ENCODE measurements around the gene SCTR. TPM values are rescaled to one million over a fixed set of nuclear protein-coding genes. Genes with fewer than 3 reads are reported as not detected.

The SCTR gene
- total and polyA plus RNA-seq, 2 donors (not counting 1 experiment from before 2014, with no cell fraction given) = not detected

- H3K27ac ChIP-seq (ENCODE audit: low read length in 2 of 2) = no peak overlapping the region
- H3K27me3 ChIP-seq (replicated peaks in 1 of 4; ENCODE audit: control extremely low read depth in 1 of 4, control insufficient read depth in 3 of 4, insufficient read depth in 4 of 4, low read length in 3 of 4) = peaks cover 0 to 6% (median 4%) of the 10 kb centered on the region in 4 experiments
- H3K36me3 ChIP-seq (replicated peaks in 1 of 2; ENCODE audit: control extremely low read depth in 1 of 2, control insufficient read depth in 1 of 2, extremely low read depth in 1 of 2, insufficient read depth in 2 of 2, low read length in 1 of 2) = no peaks in the 10 kb centered on the region
- Mint-ChIP-seq H3K4me1 (no peaks in the 10 kb centered on the region), H3K27me3 (peaks cover 16% of the 10 kb centered on the region), H3K9me3 (ENCODE audit: insufficient read depth) (no peaks in the 10 kb centered on the region), H3K27ac (no peak overlapping the region), H3K4me3 (no peak overlapping the region)
- intact Hi-C loops (cut with micrococcal nuclease) = no loop called here
- no peaks in the 10 kb centered on the region for H3K9me3 ChIP-seq (ENCODE audit: control extremely low read depth in 1 of 3, control insufficient read depth in 2 of 3, insufficient read depth in 1 of 3, low read length in 2 of 3)
- no peak overlapping the region for H2AFZ ChIP-seq (ENCODE audit: insufficient read depth, low read depth, low read length, poor library complexity, severe bottlenecking)
- H3K4me3 ChIP-seq (ENCODE audit: control extremely low read depth in 1 of 5, extremely low read depth in 1 of 5, insufficient read depth in 1 of 5, low read depth in 2 of 5, low read length in 4 of 5) = no peak overlapping the region
- 77% methylated on average over 2 of the region's 3 CpGs for WGBS (ENCODE audit: insufficient coverage)
- no peak overlapping the region for H3K9ac ChIP-seq (ENCODE audit: low read length)
- ChIA-PET CTCF (no interaction called here), POLR2A (no interaction called here)
- no peak for DNase-seq
- no peak overlapping the region for H3K4me2 ChIP-seq (replicated peaks; ENCODE audit: low read depth, low read length, poor library complexity, severe bottlenecking)
- TF ChIP-seq CTCF (IDR thresholded peaks at IDR 0.05) = no peak
- no peak for TF ChIP-seq EZH2 (IDR thresholded peaks at IDR 0.05; ENCODE audit: borderline replicate concordance, insufficient read depth, low read depth, low read length, poor library complexity, severe bottlenecking)
- H4K20me1 ChIP-seq (ENCODE audit: control insufficient read depth, insufficient read depth, low read length, poor library complexity, severe bottlenecking) = no peaks in the 10 kb centered on the region
- ATAC-seq (ENCODE audit: low read depth) = no peak
- no peaks in the 10 kb centered on the region for H3K4me1 ChIP-seq (ENCODE audit: control insufficient read depth in 2 of 2, insufficient read depth in 2 of 2, low read length in 2 of 2)
- no peaks in the 10 kb centered on the region for H3K79me2 ChIP-seq (ENCODE audit: control insufficient read depth, insufficient read depth, low read length)
These were observed 28.6 kb upstream of the SCTR start for GRCh38 chr2:119552902-119553301.

- Histone ChIP-seq H3K36me3 (replicated peaks in 1 of 2; ENCODE audit: control extremely low read depth in 1 of 2, control insufficient read depth in 1 of 2, extremely low read depth in 1 of 2, insufficient read depth in 2 of 2, low read length in 1 of 2) (no peaks in the 10 kb centered on the region), H3K9me3 (ENCODE audit: control extremely low read depth in 1 of 3, control insufficient read depth in 2 of 3, insufficient read depth in 1 of 3, low read length in 2 of 3) (no peaks in the 10 kb centered on the region), H3K27ac (ENCODE audit: low read length in 2 of 2) (no peak overlapping the region), H3K79me2 (ENCODE audit: control insufficient read depth, insufficient read depth, low read length) (no peaks in the 10 kb centered on the region), H4K20me1 (ENCODE audit: control insufficient read depth, insufficient read depth, low read length, poor library complexity, severe bottlenecking) (no peaks in the 10 kb centered on the region), H3K9ac (ENCODE audit: low read length) (no peak overlapping the region), H3K4me1 (ENCODE audit: control insufficient read depth in 2 of 2, insufficient read depth in 2 of 2, low read length in 2 of 2) (no peaks in the 10 kb centered on the region), H2AFZ (ENCODE audit: insufficient read depth, low read depth, low read length, poor library complexity, severe bottlenecking) (no peak overlapping the region), H3K27me3 (replicated peaks in 1 of 4; ENCODE audit: control extremely low read depth in 1 of 4, control insufficient read depth in 3 of 4, insufficient read depth in 4 of 4, low read length in 3 of 4) (peaks cover 0 to 14% (median 4%) of the 10 kb centered on the region in 4 experiments), H3K4me3 (ENCODE audit: control extremely low read depth in 1 of 5, extremely low read depth in 1 of 5, insufficient read depth in 1 of 5, low read depth in 2 of 5, low read length in 4 of 5) (no peak overlapping the region), H3K4me2 (replicated peaks; ENCODE audit: low read depth, low read length, poor library complexity, severe bottlenecking) (no peak overlapping the region)
- ChIA-PET CTCF (no interaction called here), POLR2A (no interaction called here)
- intact Hi-C loops (cut with micrococcal nuclease) = no loop called here
- Mint-ChIP-seq H3K27me3 (peaks cover 30% of the 10 kb centered on the region), H3K4me1 (no peaks in the 10 kb centered on the region), H3K4me3 (no peak overlapping the region), H3K27ac (no peak overlapping the region), H3K9me3 (ENCODE audit: insufficient read depth) (no peaks in the 10 kb centered on the region)
- ATAC-seq (ENCODE audit: low read depth) (no peak), DNase-seq (no peak)
- TF ChIP-seq CTCF (IDR thresholded peaks at IDR 0.05) = no peak
- no peak for TF ChIP-seq EZH2 (IDR thresholded peaks at IDR 0.05; ENCODE audit: borderline replicate concordance, insufficient read depth, low read depth, low read length, poor library complexity, severe bottlenecking)
- WGBS (ENCODE audit: insufficient coverage) = 89% methylated on average over 1 of the region's 1 CpG
These were observed 26.6 kb upstream of the SCTR start for GRCh38 chr2:119550856-119551255.
